OCI-LY3 (cell line): ENCODE results near the gene RSBN1L.

Experiments used
- EZH2phosphoT487 ChIP-seq: fragments of 200-600 bp; shearing (Covaris generic); IDR thresholded peaks from 2 replicates; pipeline ENCODE4 v1.6.1; 2018; ENCODE audit warnings: antibody characterized with exemption, mixed run types, low read depth
- TF ChIP-seq, protein P1 (sequence below): fragments of 200-600, 300-600 bp; sonication (generic); IDR thresholded peaks from 2 replicates; pipeline ENCODE4 v1.5.1; 2014; ENCODE audit warnings: antibody characterized with exemption, low read length, low read depth

DNA sequence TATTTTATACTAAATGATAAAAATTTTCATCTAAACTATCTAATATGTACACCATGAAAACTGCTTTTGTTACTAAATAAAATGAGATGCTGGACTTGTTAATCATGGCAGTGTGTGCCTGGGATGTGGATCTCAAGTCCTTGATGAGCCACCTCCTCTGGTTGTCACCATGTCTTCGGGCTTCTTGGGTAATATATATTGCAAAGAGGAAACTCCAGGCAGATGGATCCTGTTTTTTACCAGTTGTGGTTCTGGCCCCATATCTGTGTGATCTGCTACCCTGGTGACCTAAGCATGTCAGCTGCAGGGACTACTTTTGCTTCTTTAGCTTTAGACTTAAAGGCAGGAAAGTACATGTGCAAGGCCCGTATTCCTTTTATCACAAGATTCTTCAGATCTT lies 55.8 kb downstream of the RSBN1L start:
- TF ChIP-seq, protein P1, sequence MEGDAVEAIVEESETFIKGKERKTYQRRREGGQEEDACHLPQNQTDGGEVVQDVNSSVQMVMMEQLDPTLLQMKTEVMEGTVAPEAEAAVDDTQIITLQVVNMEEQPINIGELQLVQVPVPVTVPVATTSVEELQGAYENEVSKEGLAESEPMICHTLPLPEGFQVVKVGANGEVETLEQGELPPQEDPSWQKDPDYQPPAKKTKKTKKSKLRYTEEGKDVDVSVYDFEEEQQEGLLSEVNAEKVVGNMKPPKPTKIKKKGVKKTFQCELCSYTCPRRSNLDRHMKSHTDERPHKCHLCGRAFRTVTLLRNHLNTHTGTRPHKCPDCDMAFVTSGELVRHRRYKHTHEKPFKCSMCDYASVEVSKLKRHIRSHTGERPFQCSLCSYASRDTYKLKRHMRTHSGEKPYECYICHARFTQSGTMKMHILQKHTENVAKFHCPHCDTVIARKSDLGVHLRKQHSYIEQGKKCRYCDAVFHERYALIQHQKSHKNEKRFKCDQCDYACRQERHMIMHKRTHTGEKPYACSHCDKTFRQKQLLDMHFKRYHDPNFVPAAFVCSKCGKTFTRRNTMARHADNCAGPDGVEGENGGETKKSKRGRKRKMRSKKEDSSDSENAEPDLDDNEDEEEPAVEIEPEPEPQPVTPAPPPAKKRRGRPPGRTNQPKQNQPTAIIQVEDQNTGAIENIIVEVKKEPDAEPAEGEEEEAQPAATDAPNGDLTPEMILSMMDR, result no peak
- TF ChIP-seq EZH2phosphoT487, result no peak
